ENCODE results near the gene NUP205. TPM values are rescaled to one million over a fixed set of nuclear protein-coding genes. Genes with fewer than 3 reads are reported as not detected.

The NUP205 gene
- total RNA-seq, 1 experiment from 2014 or later: 171 TPM

DNA sequence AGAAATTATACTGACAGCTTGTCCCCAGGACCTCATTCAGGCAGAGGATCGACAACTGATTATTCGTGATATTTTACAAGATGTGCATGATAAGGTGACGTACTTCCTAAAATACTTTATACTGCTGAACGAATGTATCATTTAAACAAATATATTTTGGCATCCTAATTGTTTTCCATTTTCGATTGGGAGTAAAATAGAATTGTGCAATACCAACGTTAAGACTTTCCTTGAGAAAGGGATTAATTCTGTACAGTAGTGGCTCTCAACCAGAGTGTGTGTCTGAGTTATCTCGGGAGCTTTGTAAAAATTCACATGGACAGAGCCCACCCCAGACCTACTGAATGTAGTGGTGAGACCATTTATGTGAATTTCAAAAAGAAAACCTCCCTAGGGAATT, 60.8 kb downstream of the NUP205 start (continued):
- TF ChIP-seq, protein P1, sequence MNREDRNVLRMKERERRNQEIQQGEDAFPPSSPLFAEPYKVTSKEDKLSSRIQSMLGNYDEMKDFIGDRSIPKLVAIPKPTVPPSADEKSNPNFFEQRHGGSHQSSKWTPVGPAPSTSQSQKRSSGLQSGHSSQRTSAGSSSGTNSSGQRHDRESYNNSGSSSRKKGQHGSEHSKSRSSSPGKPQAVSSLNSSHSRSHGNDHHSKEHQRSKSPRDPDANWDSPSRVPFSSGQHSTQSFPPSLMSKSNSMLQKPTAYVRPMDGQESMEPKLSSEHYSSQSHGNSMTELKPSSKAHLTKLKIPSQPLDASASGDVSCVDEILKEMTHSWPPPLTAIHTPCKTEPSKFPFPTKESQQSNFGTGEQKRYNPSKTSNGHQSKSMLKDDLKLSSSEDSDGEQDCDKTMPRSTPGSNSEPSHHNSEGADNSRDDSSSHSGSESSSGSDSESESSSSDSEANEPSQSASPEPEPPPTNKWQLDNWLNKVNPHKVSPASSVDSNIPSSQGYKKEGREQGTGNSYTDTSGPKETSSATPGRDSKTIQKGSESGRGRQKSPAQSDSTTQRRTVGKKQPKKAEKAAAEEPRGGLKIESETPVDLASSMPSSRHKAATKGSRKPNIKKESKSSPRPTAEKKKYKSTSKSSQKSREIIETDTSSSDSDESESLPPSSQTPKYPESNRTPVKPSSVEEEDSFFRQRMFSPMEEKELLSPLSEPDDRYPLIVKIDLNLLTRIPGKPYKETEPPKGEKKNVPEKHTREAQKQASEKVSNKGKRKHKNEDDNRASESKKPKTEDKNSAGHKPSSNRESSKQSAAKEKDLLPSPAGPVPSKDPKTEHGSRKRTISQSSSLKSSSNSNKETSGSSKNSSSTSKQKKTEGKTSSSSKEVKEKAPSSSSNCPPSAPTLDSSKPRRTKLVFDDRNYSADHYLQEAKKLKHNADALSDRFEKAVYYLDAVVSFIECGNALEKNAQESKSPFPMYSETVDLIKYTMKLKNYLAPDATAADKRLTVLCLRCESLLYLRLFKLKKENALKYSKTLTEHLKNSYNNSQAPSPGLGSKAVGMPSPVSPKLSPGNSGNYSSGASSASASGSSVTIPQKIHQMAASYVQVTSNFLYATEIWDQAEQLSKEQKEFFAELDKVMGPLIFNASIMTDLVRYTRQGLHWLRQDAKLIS (CRISPR knock-in tag; IDR thresholded peaks at IDR 0.05; ENCODE audit: borderline replicate concordance): no peak
- TF ChIP-seq NFATC4 (CRISPR knock-in tag; IDR thresholded peaks at IDR 0.05): no peak
- TF ChIP-seq ESRRA (CRISPR knock-in tag; IDR thresholded peaks at IDR 0.05; ENCODE audit: borderline replicate concordance): no peak
- no peak for TF ChIP-seq ELF4 (CRISPR knock-in tag; IDR thresholded peaks at IDR 0.05; ENCODE audit: low read depth)

DNA sequence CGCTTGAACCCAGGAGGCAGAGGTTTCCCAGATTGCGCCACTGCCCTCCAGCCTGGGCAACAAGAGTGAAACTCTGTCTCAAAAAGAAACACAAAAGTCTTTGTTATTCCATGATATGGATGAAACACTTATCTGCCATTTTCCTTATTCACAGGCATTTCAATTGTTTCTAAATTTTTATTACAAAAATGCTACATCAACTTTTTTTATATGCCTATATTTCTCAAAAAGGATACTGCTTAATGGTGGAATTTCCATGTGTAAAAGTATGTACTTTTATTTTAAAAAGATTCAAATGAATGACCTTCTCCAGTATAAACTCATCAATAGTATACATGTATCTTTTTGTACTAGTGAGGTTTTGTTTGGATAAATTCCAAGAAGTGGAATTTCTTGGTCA, 62.7 kb downstream of the NUP205 start:
- DNase-seq (ENCODE audit: low spot score) (no peak), ATAC-seq (no peak)
- H3K4me1 Mint-ChIP-seq: no peaks in the 10 kb centered on the region
- no peak overlapping the region for H3K4me3 Mint-ChIP-seq
- ChIA-PET CTCF (interaction anchor here (0.6 to 1.5 kb wide), 8 partner anchors 8 to 346 kb away, joined by 3 to 11 read pairs (median 4); no protein-coding TSS in a partner anchor), POLR2A (no interaction called here)
- H3K27me3 Mint-ChIP-seq (ENCODE audit: low read depth): no peaks in the 10 kb centered on the region
- H3K27ac Mint-ChIP-seq: no peak overlapping the region
- no peaks in the 10 kb centered on the region for H3K9me3 Mint-ChIP-seq
- H3K36me3 Mint-ChIP-seq: peaks cover 69% of the 10 kb centered on the region
- TF ChIP-seq ELF4 (CRISPR knock-in tag; IDR thresholded peaks at IDR 0.05; ENCODE audit: low read depth) (no peak), NR1H2 (CRISPR knock-in tag; IDR thresholded peaks at IDR 0.05) (no peak), ZNF416 (CRISPR knock-in tag; IDR thresholded peaks at IDR 0.05) (no peak), NFE2L1 (CRISPR knock-in tag; IDR thresholded peaks at IDR 0.05) (no peak), NR2C2 (CRISPR knock-in tag; IDR thresholded peaks at IDR 0.05) (no peak)

GRCh38 chr7:135620980-135621850, 63.5 kb downstream of the NUP205 start:
- ChIA-PET POLR2A (no interaction called here), CTCF (interaction anchor here (0.6 to 1.5 kb wide), 8 partner anchors 8 to 347 kb away, joined by 3 to 11 read pairs (median 4); no protein-coding TSS in a partner anchor)
- no peaks in the 10 kb centered on the region for H3K9me3 Mint-ChIP-seq
- H3K27ac Mint-ChIP-seq: no peak overlapping the region
- DNase-seq (ENCODE audit: low spot score): peak; percentile 15
- peaks cover 69% of the 10 kb centered on the region for H3K36me3 Mint-ChIP-seq
- no peaks in the 10 kb centered on the region for H3K4me1 Mint-ChIP-seq
- ATAC-seq: peak; percentile 61
- H3K4me3 Mint-ChIP-seq: no peak overlapping the region
- no peaks in the 10 kb centered on the region for H3K27me3 Mint-ChIP-seq (ENCODE audit: low read depth)
- TF ChIP-seq, protein P2, sequence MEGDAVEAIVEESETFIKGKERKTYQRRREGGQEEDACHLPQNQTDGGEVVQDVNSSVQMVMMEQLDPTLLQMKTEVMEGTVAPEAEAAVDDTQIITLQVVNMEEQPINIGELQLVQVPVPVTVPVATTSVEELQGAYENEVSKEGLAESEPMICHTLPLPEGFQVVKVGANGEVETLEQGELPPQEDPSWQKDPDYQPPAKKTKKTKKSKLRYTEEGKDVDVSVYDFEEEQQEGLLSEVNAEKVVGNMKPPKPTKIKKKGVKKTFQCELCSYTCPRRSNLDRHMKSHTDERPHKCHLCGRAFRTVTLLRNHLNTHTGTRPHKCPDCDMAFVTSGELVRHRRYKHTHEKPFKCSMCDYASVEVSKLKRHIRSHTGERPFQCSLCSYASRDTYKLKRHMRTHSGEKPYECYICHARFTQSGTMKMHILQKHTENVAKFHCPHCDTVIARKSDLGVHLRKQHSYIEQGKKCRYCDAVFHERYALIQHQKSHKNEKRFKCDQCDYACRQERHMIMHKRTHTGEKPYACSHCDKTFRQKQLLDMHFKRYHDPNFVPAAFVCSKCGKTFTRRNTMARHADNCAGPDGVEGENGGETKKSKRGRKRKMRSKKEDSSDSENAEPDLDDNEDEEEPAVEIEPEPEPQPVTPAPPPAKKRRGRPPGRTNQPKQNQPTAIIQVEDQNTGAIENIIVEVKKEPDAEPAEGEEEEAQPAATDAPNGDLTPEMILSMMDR (IDR thresholded peaks at IDR 0.05): peak; percentile 59
- TF ChIP-seq ZNF396 (CRISPR knock-in tag; IDR thresholded peaks at IDR 0.05; ENCODE audit: borderline replicate concordance): no peak

DNA sequence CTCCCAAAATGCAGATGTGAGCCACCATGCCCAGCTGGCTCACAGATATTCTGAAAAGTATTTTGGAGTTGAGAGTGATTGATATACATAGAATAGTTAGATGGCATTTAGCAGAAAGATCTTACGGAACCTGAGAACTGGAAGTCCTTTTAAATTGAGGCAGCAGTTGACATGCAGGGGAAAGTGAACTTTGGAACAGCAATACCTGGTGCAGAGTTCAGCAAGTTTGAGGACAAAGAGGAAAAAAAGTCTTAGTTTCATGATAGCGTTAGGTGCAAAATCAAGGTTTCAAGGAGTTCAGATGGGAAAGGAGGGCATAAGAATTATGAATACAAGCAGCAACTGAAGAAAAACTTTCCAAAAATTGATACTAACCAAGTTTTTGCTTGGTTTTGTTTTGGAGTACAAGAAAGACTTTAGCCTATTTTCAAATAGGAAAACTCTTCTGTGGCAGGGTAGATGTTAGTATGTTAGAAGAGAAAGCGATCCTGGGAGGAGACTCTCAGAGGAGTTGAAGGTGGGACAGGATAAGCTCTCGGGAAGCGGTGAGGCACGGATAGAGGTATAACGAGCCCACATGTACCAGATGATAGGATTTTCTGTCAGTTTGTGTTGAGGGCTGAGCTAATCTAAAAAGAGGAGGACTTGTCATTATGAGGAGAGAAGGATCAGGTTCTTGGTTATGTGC, 76.6 kb downstream of the NUP205 start:
- POLR2A ChIA-PET: no interaction called here
- Mint-ChIP-seq H3K27ac (no peak overlapping the region), H3K36me3 (peaks cover 78% of the 10 kb centered on the region), H3K9me3 (no peaks in the 10 kb centered on the region), H3K4me3 (no peak overlapping the region), H3K4me1 (no peaks in the 10 kb centered on the region), H3K27me3 (ENCODE audit: low read depth) (no peaks in the 10 kb centered on the region)
- DNase-seq (ENCODE audit: low spot score) (no peak), ATAC-seq (no peak)
- CTCF ChIA-PET: interaction anchor here (1.5 kb wide), 1 partner anchor 16 kb away, joined by 3 read pairs; no protein-coding TSS in a partner anchor
- TF ChIP-seq ELF4 (CRISPR knock-in tag; IDR thresholded peaks at IDR 0.05; ENCODE audit: low read depth) (no peak), PRRX2 (CRISPR knock-in tag; IDR thresholded peaks at IDR 0.05) (no peak), SMAD3 (CRISPR knock-in tag; IDR thresholded peaks at IDR 0.05; ENCODE audit: borderline replicate concordance) (no peak), KAT7 (CRISPR knock-in tag; IDR thresholded peaks at IDR 0.05; ENCODE audit: borderline replicate concordance) (no peak), NFYB (CRISPR knock-in tag; conservative IDR thresholded peaks at IDR 0.05; ENCODE audit: low read depth) (no peak), NFE2L1 (CRISPR knock-in tag; IDR thresholded peaks at IDR 0.05) (no peak), ZNF263 (CRISPR knock-in tag; IDR thresholded peaks at IDR 0.05; ENCODE audit: low read depth) (no peak), CREM (CRISPR knock-in tag; IDR thresholded peaks at IDR 0.05) (no peak), ZNF121 (CRISPR knock-in tag; IDR thresholded peaks at IDR 0.05) (no peak), GRHL2 (CRISPR knock-in tag; IDR thresholded peaks at IDR 0.05; ENCODE audit: insufficient replicate concordance, severe bottlenecking) (no peak), NR3C1 (CRISPR knock-in tag; conservative IDR thresholded peaks at IDR 0.05; ENCODE audit: low read depth) (no peak), ZNF138 (CRISPR knock-in tag; conservative IDR thresholded peaks at IDR 0.05) (no peak), NR2C2 (CRISPR knock-in tag; IDR thresholded peaks at IDR 0.05) (no peak), SMAD4 (CRISPR knock-in tag; IDR thresholded peaks at IDR 0.05) (no peak)

All from WTC11 (cell line).